ENCODE data around the gene NR3C1.

NR3C1 gene

GRCh38 chr5:143302341-143303045, 101.0 kb downstream of the NR3C1 start:
- FAIRE-seq: no peak

DNA sequence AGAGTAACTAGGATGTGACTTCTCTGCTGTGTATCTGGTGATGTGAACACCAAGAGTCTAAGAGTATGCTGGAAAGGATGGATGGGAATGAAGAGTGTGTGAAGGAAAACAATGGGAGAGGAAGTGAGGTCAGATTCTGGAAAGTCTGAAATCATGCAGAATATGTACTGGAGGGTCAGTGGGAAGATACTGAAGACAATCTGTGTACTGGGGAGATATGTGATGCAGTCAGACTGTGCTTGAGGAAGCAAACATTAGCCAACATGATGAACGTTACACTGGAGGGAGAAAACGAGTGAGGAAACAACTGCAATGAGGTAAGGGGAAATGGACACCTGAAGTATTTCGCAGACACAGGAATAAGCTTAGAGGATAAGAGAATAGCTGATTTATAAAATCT, 105.7 kb downstream of the NR3C1 start:
- FAIRE-seq: no peak

DNA sequence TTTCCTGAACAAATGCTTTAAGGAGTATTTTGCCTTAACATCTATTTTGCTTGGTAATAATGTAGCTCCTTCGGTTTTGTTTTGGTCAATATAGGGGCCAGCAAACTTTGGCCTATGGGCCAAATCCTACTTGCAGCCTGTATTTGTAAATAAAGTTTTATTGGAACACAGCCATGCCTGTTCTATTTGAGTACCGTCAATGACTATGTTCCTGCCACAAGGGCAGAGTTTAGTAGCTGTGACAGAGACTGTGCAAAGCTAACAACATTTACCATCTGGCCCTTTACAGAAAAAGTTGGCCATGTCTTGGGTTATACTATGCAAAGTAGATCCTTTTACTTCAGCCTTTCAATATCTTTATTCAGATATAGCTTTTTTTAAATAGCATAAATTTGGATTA, 113.4 kb downstream of the NR3C1 start:
- FAIRE-seq: no peak

GRCh38 chr5:143284521-143284920, 119.0 kb downstream of the NR3C1 start:
- no peak for FAIRE-seq

DNA sequence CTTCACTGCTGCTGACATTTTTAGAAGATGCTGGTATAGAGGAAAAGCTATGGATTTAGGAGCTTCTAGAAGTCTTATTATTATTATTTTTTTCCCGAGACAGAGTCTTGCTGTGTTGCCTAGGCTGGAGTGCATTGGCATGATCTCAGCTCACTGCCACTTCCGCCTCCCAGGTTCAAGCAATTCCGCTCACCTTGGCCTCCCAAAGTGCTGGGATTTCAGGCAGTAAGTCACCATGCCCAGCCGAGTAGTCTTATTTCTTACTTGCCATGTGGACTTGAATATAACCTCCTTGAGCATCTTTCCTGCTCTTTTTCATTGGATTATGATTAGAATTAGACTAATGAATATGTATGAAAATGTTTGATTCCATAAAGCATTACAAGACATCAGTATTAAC, 119.5 kb downstream of the NR3C1 start:
- FAIRE-seq: no peak

- no peak for FAIRE-seq
Measured at GRCh38 chr5:143281226-143281625, 122.3 kb downstream of the NR3C1 start.

DNA sequence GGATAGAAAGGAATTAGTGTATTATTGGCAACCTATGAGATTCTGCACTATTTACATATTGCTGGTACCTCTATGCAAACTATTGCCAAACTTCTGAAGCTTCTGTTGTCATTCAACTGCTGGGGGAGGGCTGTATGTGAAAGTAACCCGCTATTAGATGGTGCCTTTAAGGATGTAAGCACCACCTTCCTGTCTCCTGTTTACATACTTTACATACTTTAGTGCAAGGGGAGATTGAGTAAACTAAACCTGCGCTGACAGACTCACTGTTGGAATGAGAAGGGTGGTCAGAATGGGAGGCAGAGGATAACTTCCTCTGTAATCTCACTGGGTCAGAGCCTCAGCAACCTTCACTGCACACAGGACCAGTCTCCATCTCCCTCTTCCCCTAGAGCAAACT, 123.8 kb downstream of the NR3C1 start:
- no peak for FAIRE-seq

DNA sequence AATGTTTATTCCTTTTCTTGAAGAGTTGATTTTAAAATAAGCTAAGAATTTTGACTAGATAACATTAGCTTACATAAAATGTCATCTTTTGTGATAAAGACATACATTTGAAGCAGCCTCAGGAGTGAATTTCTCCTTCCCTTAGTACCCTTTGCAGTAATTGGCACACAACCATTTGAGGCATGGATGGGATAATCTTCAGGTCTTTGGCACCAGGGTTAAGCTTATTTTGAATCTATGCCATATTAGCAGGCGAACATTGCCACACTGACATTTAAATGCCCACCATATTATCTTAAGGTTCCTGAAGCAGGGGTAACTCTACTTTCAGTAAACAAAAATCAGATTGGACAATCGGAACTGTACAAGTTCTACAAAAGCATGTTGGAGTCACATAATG, 126.0 kb downstream of the NR3C1 start:
- no peak for FAIRE-seq

DNA sequence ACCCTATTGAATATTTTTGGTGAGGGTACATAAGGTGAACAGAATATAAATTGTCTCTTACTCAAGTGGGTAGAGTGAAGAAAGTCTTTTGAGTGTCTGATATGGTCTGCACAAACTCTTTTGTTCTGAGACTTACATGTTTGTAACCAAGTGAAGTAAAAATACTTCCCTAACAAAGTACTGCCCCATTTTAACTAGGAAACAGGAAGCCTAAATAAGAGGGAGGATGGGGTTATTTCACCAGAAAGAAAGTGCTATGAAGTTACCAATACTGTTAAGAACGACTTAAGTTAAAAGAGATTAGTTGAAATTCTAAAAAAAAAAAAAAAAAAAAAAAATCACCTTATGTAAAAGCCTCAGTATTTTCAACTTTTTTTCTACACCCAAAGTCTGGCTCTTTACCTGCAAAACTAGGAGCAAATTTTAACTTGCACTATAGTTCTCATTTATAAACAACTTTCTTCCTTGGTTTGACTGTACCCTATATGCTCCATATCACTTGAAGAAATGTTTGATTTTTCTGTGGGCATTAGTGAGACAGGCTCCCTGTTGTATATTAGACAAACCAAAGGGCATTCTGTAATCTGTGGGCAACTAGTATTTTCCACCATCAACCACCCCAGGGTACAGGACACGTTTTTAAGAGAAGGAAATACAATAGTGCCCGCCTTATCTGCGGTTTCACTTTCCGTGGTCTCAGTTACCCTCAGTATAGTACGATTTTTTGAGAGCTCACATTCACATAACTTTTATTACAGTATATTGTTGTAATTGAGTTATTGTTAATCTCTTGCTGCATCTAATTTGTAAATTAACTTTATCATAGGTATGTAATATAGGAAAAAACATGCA, 127.7 kb downstream of the NR3C1 start:
- no peak for FAIRE-seq

GRCh38 chr5:143274952-143275351, 128.5 kb downstream of the NR3C1 start:
- FAIRE-seq: no peak

GRCh38 chr5:143271431-143271830, 132.1 kb downstream of the NR3C1 start:
- no peak for FAIRE-seq

- FAIRE-seq: no peak
Measured at GRCh38 chr5:143268388-143268787, 135.1 kb downstream of the NR3C1 start.

GRCh38 chr5:143267186-143267585, 136.3 kb downstream of the NR3C1 start:
- no peak for FAIRE-seq

- FAIRE-seq: no peak
Measured at GRCh38 chr5:143265995-143266394, 137.5 kb downstream of the NR3C1 start.

- no peak for FAIRE-seq
Measured at GRCh38 chr5:143263272-143263810, 140.1 kb downstream of the NR3C1 start.

DNA sequence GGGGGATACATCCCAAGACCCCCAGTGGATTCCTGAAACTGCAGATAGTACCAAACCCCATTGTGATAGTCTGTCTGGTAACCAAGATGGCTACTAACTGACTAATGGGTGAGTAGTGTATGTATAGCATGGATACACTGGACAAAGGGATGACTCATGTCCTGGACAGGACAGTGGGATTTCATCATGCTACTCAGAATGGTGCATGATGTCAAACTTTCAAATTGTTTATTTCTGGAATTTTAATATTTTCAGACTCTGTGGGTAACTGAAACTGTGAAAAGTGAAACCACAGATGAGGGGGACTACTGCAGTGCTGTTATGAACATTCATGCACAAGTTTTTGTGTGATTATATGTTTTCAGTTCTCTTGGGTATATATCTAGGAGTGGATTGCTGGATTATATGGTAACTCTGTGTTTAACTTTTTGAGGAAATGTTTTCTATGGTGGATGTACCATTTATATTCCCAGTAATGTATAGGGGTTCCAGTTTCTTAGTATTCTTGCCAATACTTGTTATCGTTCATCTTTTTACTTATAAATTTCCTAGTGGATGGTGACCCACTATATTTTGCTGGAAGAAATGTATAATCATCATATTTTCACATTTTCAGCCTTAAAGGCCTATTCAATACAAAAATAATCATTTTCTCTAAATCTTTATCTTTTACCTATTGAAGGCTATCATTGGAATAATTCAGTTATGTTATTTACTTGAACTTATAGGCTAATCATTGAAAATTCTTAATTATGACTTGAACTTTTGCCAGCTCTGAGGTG, 140.9 kb downstream of the NR3C1 start:
- no peak for FAIRE-seq

DNA sequence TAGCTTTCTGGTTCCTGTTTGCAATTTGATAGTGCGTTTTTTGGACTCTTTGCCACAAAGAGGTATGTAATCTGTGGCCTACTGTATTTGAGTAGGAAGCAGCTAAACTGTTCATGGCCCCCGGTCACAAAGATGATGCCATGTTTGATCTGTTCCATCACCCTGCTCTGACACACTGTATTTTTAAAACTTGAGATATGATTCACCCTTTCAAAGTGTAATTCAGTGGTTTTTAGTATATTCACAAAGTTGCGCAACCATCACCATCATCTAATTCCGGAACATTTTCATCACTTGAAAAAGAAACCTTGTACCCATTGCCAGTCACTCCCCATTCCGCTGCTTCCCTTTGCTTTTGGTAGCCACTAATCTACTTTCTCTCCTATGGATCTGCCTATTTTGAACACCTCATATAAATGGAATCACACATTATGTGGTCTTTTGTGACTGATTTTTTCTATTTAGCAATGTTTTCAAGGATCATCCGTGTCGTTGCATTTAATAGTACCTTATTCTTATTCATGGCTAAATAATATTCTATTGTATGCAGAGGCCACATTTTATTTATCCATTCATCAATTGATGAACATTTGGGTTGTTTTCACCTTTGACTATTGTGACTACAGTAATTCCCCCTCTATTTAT, 141.6 kb downstream of the NR3C1 start:
- FAIRE-seq: no peak

DNA sequence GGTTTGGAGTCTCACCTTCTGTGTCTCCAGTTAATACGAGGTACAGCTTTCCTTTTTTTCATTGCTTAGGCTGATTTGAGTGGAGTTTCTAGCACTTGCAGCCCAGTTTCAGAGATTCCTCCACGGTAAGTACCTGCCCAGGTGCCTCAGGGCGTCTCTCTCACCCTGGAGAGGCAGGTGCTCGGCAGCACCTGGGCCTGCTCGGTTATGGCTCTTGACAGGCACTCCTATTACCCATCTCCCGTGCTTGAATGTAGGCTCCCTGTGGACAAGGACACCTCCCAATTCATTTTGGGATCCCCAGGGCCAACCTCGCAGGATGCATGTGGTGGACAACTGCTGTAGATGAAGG, 144.3 kb downstream of the NR3C1 start:
- FAIRE-seq: no peak

GRCh38 chr5:143258559-143259253, 144.8 kb downstream of the NR3C1 start:
- FAIRE-seq: no peak

GRCh38 chr5:143254819-143255218, 148.7 kb downstream of the NR3C1 start:
- FAIRE-seq: no peak

- FAIRE-seq: no peak
Measured at GRCh38 chr5:143251946-143252345, 151.5 kb downstream of the NR3C1 start.

- no peak for FAIRE-seq
Measured at GRCh38 chr5:143251190-143251589, 152.3 kb downstream of the NR3C1 start.

Measured in TTC549 (cell line).